ENCODE measurements around the gene ZBTB46. TPM values are rescaled to one million over a fixed set of nuclear protein-coding genes. Genes with fewer than 3 reads are reported as not detected.

The ZBTB46 gene
- total RNA-seq, 1 experiment from 2014 or later: 18.9 TPM

- TF ChIP-seq ZSCAN18 (CRISPR knock-in tag; IDR thresholded peaks at IDR 0.05) (no peak), ZNF281 (CRISPR knock-in tag; IDR thresholded peaks at IDR 0.05) (no peak), PRRX2 (CRISPR knock-in tag; IDR thresholded peaks at IDR 0.05) (no peak), ZNF671 (CRISPR knock-in tag; IDR thresholded peaks at IDR 0.05) (no peak), ETV6 (CRISPR knock-in tag; IDR thresholded peaks at IDR 0.05) (no peak), MLX (CRISPR knock-in tag; IDR thresholded peaks at IDR 0.05) (no peak), ARID4B (CRISPR knock-in tag; IDR thresholded peaks at IDR 0.05; ENCODE audit: borderline replicate concordance) (no peak), TEAD1 (CRISPR knock-in tag; IDR thresholded peaks at IDR 0.05) (no peak), CDX4 (CRISPR knock-in tag; IDR thresholded peaks at IDR 0.05; ENCODE audit: borderline replicate concordance) (no peak), NR3C1 (CRISPR knock-in tag; conservative IDR thresholded peaks at IDR 0.05; ENCODE audit: low read depth) (no peak), IRF2 (CRISPR knock-in tag; IDR thresholded peaks at IDR 0.05; ENCODE audit: borderline replicate concordance, low read depth) (no peak), KAT7 (CRISPR knock-in tag; IDR thresholded peaks at IDR 0.05; ENCODE audit: borderline replicate concordance) (no peak), FOXP1 (CRISPR knock-in tag; IDR thresholded peaks at IDR 0.05; ENCODE audit: borderline replicate concordance) (no peak), IRF1 (CRISPR knock-in tag; IDR thresholded peaks at IDR 0.05) (no peak), ZNF138 (CRISPR knock-in tag; conservative IDR thresholded peaks at IDR 0.05) (no peak), FOXJ3 (CRISPR knock-in tag; IDR thresholded peaks at IDR 0.05; ENCODE audit: borderline replicate concordance) (no peak), ZNF532 (CRISPR knock-in tag; IDR thresholded peaks at IDR 0.05; ENCODE audit: borderline replicate concordance) (no peak), SMAD3 (CRISPR knock-in tag; IDR thresholded peaks at IDR 0.05; ENCODE audit: borderline replicate concordance) (no peak), PRDM15 (CRISPR knock-in tag; IDR thresholded peaks at IDR 0.05) (no peak)
Observed at GRCh38 chr20:63863798-63864544, 32.9 kb upstream of the ZBTB46 start (continued).
